RWPE2 (cell line): Measurements from ENCODE around the gene AGFG1.

Source experiments
- ATAC-seq: fragments of 200-7000 bp; cut with Tn5 transposase; 3 replicates; pipeline ENCODE4 v1.9.1; 2021; ENCODE audit warnings: low read depth
- DNase-seq: peaks from one replicate; pipeline ENCODE4 v3.0.0-alpha.2; 2020; ENCODE audit warnings: low spot score
- H3K27ac ChIP-seq: fragments of 450-650 bp; 2 replicates; pipeline ENCODE4 v1.5.1; 2017; ENCODE audit warnings: mild to moderate bottlenecking; ENCODE audit not compliant: poor library complexity, severe bottlenecking
- H3K27me3 ChIP-seq: fragments of 250-450 bp; sonication (Bioruptor Pico); 2 replicates; pipeline ENCODE4 v1.5.1; 2021; ENCODE audit warnings: mild to moderate bottlenecking, moderate library complexity; ENCODE audit not compliant: insufficient read depth, poor library complexity, severe bottlenecking
- H3K36me3 ChIP-seq: fragments of 250-450 bp; sonication (Bioruptor Pico); 2 replicates; pipeline ENCODE4 v1.5.1; 2020; ENCODE audit warnings: low read depth, mild to moderate bottlenecking, moderate library complexity
- H3K4me1 ChIP-seq: fragments of 250-450 bp; sonication (Bioruptor Pico); 2 replicates; pipeline ENCODE4 v1.5.1; 2021; ENCODE audit warnings: mild to moderate bottlenecking, moderate library complexity; ENCODE audit not compliant: insufficient read depth, poor library complexity, severe bottlenecking
- H3K4me3 ChIP-seq: fragments of 250-450 bp; sonication (Bioruptor Pico); 2 replicates; pipeline ENCODE4 v1.5.1; 2021; ENCODE audit warnings: mild to moderate bottlenecking, moderate library complexity; ENCODE audit not compliant: severe bottlenecking
- H3K9me3 ChIP-seq: fragments of 250-450 bp; sonication (Bioruptor Pico); 2 replicates; pipeline ENCODE4 v1.5.1; 2021; ENCODE audit warnings: mild to moderate bottlenecking, moderate library complexity; ENCODE audit not compliant: severe bottlenecking
- TF ChIP-seq, protein P1 (sequence below): fragments of 450-650 bp; IDR thresholded peaks from one replicate; pipeline ENCODE4 v1.5.1; 2017; ENCODE audit warnings: mild to moderate bottlenecking, moderate library complexity; ENCODE audit not compliant: poor library complexity, severe bottlenecking

Gene AGFG1

DNA sequence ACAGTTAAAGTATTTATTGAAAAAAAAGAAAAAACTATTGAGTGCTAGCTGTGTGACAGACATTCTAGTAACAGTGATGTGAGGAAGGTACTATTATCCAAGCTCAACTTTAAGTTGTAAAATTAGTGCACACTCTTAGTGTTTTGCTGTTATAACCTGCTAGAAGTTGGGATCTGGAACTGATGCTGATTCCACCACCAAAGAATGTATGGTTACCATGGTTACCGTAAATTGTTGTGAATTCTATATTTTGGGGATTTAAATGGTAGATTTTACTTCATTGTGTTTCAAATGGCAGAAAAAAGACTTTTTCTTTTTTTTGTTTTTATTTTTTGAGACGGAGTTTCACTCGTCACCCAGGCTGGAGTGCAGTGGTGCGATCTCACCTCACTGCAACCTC, 5.3 kb downstream of the AGFG1 start:
- no peak overlapping the region for H3K27ac ChIP-seq
- H3K36me3 ChIP-seq = peaks cover 6% of the 10 kb centered on the region
- H3K4me1 ChIP-seq = peaks cover 40% of the 10 kb centered on the region
- DNase-seq = no peak
- ATAC-seq = no peak
- H3K9me3 ChIP-seq = no peaks in the 10 kb centered on the region
- H3K27me3 ChIP-seq = no peaks in the 10 kb centered on the region
- H3K4me3 ChIP-seq = no peak overlapping the region
- TF ChIP-seq, protein P1, sequence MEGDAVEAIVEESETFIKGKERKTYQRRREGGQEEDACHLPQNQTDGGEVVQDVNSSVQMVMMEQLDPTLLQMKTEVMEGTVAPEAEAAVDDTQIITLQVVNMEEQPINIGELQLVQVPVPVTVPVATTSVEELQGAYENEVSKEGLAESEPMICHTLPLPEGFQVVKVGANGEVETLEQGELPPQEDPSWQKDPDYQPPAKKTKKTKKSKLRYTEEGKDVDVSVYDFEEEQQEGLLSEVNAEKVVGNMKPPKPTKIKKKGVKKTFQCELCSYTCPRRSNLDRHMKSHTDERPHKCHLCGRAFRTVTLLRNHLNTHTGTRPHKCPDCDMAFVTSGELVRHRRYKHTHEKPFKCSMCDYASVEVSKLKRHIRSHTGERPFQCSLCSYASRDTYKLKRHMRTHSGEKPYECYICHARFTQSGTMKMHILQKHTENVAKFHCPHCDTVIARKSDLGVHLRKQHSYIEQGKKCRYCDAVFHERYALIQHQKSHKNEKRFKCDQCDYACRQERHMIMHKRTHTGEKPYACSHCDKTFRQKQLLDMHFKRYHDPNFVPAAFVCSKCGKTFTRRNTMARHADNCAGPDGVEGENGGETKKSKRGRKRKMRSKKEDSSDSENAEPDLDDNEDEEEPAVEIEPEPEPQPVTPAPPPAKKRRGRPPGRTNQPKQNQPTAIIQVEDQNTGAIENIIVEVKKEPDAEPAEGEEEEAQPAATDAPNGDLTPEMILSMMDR = no peak

DNA sequence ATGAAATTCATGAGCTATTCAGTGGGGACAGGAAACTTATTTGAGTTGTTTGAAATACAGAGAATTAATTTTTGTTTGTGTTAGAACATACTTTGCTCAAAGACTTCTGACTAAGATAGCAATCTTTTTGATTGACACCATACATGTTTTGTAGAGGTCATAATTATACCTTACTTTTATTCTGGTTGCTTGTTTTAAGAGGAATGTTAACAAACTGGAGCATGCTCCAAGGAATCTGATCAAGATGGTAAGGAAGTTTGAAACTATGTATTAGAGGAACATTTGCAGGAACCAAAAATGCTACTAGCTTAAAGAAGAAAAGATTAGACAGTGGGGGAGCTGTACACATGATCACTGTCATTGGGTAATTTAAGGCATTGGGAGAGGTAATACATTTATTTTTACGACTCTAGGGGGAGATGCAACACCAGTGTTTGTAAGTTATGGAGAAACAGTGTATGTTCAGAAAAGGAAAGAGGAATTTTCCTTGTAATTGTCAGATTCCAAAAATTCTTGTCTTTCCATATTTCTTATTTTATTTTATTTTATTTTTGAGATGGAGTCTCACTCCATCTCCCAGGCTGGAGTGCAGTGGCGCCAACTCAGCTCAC, 8.0 kb downstream of the AGFG1 start:
- ATAC-seq (peak; percentile 78), DNase-seq (no peak)
- no peak overlapping the region for H3K27ac ChIP-seq
- no peaks in the 10 kb centered on the region for H3K9me3 ChIP-seq
- no peaks in the 10 kb centered on the region for H3K27me3 ChIP-seq
- peaks cover 35% of the 10 kb centered on the region for H3K4me1 ChIP-seq
- TF ChIP-seq, protein P1 = peak; percentile 52
- H3K36me3 ChIP-seq = peaks cover 6% of the 10 kb centered on the region
- no peak overlapping the region for H3K4me3 ChIP-seq

DNA sequence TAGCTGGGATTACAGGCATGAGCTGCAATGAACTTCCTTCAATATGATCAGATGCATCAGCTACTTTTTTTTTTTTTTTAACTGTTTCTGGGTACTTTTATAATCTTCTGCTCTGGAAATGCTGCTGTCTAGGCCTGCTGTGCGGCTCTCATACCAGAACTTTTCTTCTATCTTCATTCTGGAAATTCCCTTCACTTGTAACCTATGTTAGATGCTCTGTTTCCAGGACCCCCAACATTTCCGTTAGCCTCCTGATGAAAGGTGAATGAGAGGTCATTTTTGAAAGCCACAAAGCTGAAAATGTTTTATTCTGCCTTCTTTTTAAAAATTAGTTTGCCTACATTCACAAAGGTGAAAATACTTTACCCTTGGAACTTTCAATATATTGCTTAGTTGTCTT, 8.6 kb downstream of the AGFG1 start:
- Histone ChIP-seq H3K4me3 (no peak overlapping the region), H3K27me3 (no peaks in the 10 kb centered on the region), H3K36me3 (peaks cover 6% of the 10 kb centered on the region), H3K27ac (no peak overlapping the region), H3K9me3 (no peaks in the 10 kb centered on the region), H3K4me1 (peaks cover 30% of the 10 kb centered on the region)
- no peak for ATAC-seq
- TF ChIP-seq, protein P1 = no peak
- DNase-seq = no peak

DNA sequence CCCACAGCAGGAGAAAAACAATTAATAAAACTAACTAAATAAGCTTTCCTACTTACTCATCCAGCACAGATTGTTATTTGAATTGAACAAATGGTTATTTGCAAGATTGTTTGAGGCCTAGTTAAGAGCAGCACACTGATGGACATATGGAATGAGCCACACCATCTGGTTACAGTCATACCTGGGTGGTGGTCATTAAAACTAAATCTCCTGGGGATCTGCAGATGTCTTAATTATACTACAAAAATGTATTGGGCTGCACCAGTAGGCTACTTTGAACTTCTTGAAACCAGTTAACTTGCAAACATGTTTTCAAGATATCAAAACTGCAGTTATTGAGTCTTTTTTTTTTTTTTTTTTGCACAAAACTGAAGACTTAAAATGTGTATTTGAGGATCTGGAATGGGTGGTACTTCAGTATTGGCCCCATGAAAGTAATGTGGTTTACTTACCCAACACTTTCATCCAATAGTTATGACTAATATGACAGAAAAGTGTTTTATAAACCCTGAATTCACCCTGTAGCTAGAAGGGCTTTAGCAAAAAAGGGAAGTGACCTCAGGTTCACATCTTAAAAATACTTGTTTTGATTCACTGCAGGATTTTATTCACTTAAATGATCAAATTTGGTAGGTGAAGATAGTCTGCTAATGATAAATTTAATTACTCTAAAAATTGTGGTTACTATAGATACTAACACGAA, 10.8 kb downstream of the AGFG1 start:
- Histone ChIP-seq H3K4me3 (no peak overlapping the region), H3K4me1 (peaks cover 14% of the 10 kb centered on the region), H3K27me3 (no peaks in the 10 kb centered on the region), H3K9me3 (no peaks in the 10 kb centered on the region), H3K27ac (peak overlapping the region; percentile 8), H3K36me3 (no peaks in the 10 kb centered on the region; the same call in 1 of the 2 replicates)
- TF ChIP-seq, protein P1 = no peak
- no peak for DNase-seq
- ATAC-seq = peak; percentile 66

DNA sequence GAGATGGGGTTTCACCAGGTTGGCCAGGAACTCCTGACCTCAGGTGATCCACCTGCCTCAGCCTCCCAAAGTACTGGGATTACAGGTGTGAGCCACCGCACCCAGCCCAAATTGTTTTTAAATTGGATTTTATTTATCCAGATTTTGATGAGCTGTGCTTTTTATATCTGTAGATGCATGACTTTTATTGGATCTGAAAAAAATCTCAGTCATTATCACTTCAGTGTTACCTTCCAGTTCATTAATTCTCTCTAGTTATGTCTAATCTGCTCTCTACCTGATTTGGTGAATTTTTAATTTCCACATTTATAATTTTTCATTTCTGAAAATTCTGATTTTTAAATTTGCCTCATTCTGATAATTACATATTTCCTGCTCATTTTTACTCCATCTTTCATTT, 13.5 kb downstream of the AGFG1 start:
- ATAC-seq = no peak
- Histone ChIP-seq H3K9me3 (no peaks in the 10 kb centered on the region), H3K36me3 (0 out of 2 replicates have a peak, but pooled peaks cover 6% of the 10 kb centered on the region), H3K27me3 (no peaks in the 10 kb centered on the region), H3K4me1 (peaks cover 12% of the 10 kb centered on the region), H3K27ac (no peak overlapping the region), H3K4me3 (no peak overlapping the region)
- DNase-seq = no peak
- TF ChIP-seq, protein P1 = no peak
